Osteocyte (in vitro differentiated cells): ENCODE results near the gene PARD6A. TPM values are rescaled to one million over a fixed set of nuclear protein-coding genes. Genes with fewer than 3 reads are reported as not detected.

ENCODE experiments used
- DNase-seq: peaks from one replicate; pipeline ENCODE4 v3.0.0; 2021; ENCODE audit warnings: mixed read lengths; ENCODE audit not compliant: unreplicated experiment; ENCODE audit errors: extremely low spot score
- H3K27ac Mint-ChIP-seq: one replicate; pipeline ENCODE4 v1.8.0; 2021; ENCODE audit warnings: mild to moderate bottlenecking, mixed read lengths; ENCODE audit not compliant: unreplicated experiment
- H3K27me3 Mint-ChIP-seq: one replicate; pipeline ENCODE4 v1.8.0; 2021; ENCODE audit warnings: mixed read lengths; ENCODE audit not compliant: unreplicated experiment
- H3K36me3 Mint-ChIP-seq: one replicate; pipeline ENCODE4 v1.8.0; 2021; ENCODE audit warnings: mixed read lengths; ENCODE audit not compliant: unreplicated experiment
- H3K4me1 Mint-ChIP-seq: one replicate; pipeline ENCODE4 v1.8.0; 2021; ENCODE audit warnings: mixed read lengths; ENCODE audit not compliant: unreplicated experiment
- H3K4me3 Mint-ChIP-seq: one replicate; pipeline ENCODE4 v1.8.0; 2021; ENCODE audit warnings: mild to moderate bottlenecking, moderate library complexity, mixed read lengths; ENCODE audit not compliant: unreplicated experiment
- H3K9me3 Mint-ChIP-seq: one replicate; pipeline ENCODE4 v1.8.0; 2021; ENCODE audit warnings: mixed read lengths; ENCODE audit not compliant: unreplicated experiment
- total RNA-seq: library from RNA; stranded (reverse); gene quantifications from 2 replicates; pipeline ENCODE4 v1.2.1, GENCODE V29; 2021
- TF ChIP-seq, protein P1 (sequence below): fragments of 200-600 bp; sonication (generic); IDR thresholded peaks from 2 replicates; pipeline ENCODE4 v1.5.0; 2021; ENCODE audit warnings: antibody characterized with exemption, mild to moderate bottlenecking, moderate library complexity

The PARD6A gene
- total RNA-seq, 1 donor from 2014 or later, result 4.6 TPM

DNA sequence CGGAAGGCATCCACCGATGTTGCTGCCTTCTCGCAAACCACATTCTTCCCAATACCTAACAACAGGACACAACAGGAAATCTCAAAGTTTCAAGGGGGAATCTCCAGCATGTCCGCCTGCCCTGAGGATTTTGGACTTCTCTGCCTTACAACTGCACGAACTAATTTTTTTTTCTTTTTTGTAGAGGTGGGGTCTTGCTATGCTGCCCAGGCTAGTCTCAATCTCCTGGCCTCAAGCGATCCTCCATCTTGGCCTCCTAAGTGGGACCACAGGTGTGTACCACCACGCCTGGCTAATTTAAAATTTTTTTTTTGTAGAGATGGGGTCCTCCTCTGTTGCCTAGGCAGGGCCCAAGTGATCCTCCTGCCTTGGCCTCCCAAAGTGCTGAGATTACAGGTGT is 15.2 kb downstream of the PARD6A start:
- DNase-seq, result no peak

DNA sequence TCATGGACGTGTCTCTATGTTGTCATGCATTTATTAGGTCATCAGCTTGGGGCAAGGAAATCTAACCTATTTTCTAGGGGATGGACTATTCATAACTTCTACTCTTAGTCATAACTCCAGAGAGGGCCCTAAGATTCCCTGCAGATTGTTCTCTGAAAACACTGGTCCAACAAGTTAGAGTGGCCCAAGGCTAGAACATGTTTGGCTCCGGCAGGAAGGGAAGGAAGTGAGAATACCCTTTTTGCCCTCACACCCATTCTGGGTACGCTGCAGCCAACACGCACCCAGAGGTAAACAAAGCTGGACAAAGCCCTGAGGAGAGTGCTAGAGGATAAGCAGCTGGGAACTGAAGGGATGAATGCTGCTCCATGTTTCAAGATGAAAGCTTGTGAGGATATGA is 15.8 kb downstream of the PARD6A start:
- H3K27ac Mint-ChIP-seq, result no peak overlapping the region
- no peak overlapping the region for H3K4me3 Mint-ChIP-seq
- DNase-seq, result no peak
- no peaks in the 10 kb centered on the region for H3K9me3 Mint-ChIP-seq
- TF ChIP-seq, protein P1, sequence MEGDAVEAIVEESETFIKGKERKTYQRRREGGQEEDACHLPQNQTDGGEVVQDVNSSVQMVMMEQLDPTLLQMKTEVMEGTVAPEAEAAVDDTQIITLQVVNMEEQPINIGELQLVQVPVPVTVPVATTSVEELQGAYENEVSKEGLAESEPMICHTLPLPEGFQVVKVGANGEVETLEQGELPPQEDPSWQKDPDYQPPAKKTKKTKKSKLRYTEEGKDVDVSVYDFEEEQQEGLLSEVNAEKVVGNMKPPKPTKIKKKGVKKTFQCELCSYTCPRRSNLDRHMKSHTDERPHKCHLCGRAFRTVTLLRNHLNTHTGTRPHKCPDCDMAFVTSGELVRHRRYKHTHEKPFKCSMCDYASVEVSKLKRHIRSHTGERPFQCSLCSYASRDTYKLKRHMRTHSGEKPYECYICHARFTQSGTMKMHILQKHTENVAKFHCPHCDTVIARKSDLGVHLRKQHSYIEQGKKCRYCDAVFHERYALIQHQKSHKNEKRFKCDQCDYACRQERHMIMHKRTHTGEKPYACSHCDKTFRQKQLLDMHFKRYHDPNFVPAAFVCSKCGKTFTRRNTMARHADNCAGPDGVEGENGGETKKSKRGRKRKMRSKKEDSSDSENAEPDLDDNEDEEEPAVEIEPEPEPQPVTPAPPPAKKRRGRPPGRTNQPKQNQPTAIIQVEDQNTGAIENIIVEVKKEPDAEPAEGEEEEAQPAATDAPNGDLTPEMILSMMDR, result no peak
- peaks cover 2% of the 10 kb centered on the region for H3K36me3 Mint-ChIP-seq
- peaks cover 20% of the 10 kb centered on the region for H3K4me1 Mint-ChIP-seq
- no peaks in the 10 kb centered on the region for H3K27me3 Mint-ChIP-seq

More for the DNA sequence above, 15.2 kb downstream of the PARD6A start:
- Mint-ChIP-seq H3K4me3 (no peak overlapping the region), H3K4me1 (peaks cover 20% of the 10 kb centered on the region), H3K9me3 (no peaks in the 10 kb centered on the region), H3K27me3 (no peaks in the 10 kb centered on the region), H3K36me3 (peaks cover 2% of the 10 kb centered on the region), H3K27ac (no peak overlapping the region)
- TF ChIP-seq, protein P1, result no peak

DNA sequence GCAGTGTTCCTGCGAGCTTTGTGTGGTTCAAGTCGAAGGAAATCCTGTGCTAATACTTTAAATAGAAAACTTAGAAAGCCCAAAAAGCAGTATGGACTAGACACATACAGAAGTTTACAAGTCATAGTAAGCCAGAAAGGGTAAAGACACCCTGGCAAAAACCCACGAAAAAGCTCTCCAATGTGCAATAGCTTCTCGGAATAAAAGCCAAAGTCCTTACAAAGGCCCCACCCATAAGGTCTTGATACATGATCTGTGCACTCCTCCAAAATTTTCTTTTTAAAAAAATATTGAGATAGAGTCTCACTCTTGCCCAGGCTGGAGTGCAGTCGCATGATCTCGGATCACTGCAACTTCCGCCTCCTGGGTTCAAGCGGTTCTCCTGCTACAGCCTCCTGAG is 16.2 kb downstream of the PARD6A start:
- no peak overlapping the region for H3K4me3 Mint-ChIP-seq
- no peaks in the 10 kb centered on the region for H3K27me3 Mint-ChIP-seq
- H3K9me3 Mint-ChIP-seq, result no peaks in the 10 kb centered on the region
- no peak overlapping the region for H3K27ac Mint-ChIP-seq
- DNase-seq, result no peak
- peaks cover 2% of the 10 kb centered on the region for H3K36me3 Mint-ChIP-seq
- H3K4me1 Mint-ChIP-seq, result peaks cover 20% of the 10 kb centered on the region
- TF ChIP-seq, protein P1, result no peak

DNA sequence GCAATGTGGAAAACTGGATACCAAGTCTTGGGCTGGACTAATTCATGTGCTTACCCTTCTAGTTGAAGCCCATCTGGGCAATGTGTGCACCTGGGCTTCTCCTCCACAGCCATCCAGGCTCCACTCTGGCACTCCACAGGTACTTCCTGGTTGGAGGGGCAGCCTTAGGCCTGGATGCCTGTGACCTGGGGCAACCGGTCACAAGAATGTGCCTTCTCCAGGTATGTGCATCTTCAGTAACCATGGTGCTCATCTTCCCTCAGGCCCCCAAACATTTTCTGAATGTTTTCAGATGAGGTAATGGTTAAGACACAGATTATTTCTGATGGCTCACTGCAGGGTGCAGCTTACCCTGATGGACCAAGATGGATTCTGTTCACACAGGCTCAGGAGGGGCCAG is 17.0 kb downstream of the PARD6A start:
- DNase-seq, result no peak
- Mint-ChIP-seq H3K4me3 (no peak overlapping the region), H3K27me3 (no peaks in the 10 kb centered on the region), H3K4me1 (peaks cover 16% of the 10 kb centered on the region), H3K36me3 (peaks cover 7% of the 10 kb centered on the region), H3K9me3 (no peaks in the 10 kb centered on the region), H3K27ac (no peak overlapping the region)
- TF ChIP-seq, protein P1, result no peak

DNA sequence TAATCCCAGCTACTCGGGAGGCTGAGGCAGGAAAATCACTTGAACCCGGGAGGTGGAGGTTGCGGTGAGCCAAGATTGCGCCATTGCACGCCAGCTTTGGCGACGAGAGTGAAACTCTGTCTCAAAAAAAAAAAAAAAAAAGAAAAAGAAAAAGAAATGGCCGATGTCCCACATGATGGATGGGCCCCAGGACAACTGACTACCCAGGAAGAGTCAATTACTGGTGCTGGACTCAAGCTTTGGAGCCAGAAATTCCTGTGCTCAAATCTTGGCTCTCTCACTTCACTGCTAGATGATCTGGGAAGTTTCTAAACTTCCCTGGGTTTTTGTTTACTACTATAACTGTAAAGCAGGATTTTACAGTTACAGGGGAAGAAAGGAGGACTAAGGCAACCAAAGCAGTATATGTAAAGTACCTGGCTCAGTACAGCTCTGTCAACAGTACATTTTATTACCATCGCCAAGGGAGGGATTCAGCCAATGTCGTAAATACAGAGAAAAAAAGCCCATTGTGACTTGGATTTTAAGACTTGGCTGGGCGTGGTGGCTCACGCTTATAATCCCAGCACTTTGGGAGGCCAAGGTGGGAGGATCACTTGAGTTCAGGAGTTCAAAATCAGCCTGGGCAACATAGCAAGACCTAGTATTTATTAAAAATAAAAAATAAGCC is 17.7 kb downstream of the PARD6A start:
- H3K9me3 Mint-ChIP-seq, result no peaks in the 10 kb centered on the region
- no peak overlapping the region for H3K4me3 Mint-ChIP-seq
- H3K4me1 Mint-ChIP-seq, result peaks cover 11% of the 10 kb centered on the region
- no peak for DNase-seq
- TF ChIP-seq, protein P1, result no peak
- H3K27ac Mint-ChIP-seq, result no peak overlapping the region
- H3K27me3 Mint-ChIP-seq, result no peaks in the 10 kb centered on the region
- peaks cover 9% of the 10 kb centered on the region for H3K36me3 Mint-ChIP-seq
